HG03520 (cell line): ENCODE data around the gene OIT3.

ENCODE experiments used
- ATAC-seq: cut with Tn5 transposase; IDR thresholded peaks from one replicate; pipeline ENCODE4 v1.9.1; 2021; ENCODE audit warnings: mild to moderate bottlenecking, moderate library complexity; ENCODE audit not compliant: unreplicated experiment

Gene OIT3

GRCh38 chr10:72893136-72893798 is at the start of gene OIT3:
Gene OIT3 (plus strand): TSS chr10:72893739. CDS start chr10:72893799, 60 bp downstream.
- no peak for ATAC-seq

- no peak for ATAC-seq
These were observed 47.3 kb upstream of the OIT3 start for GRCh38 chr10:72846238-72846637.

- ATAC-seq, result no peak
These were observed 45.9 kb upstream of the OIT3 start for GRCh38 chr10:72847681-72848080.

- no peak for ATAC-seq
These were observed 42.7 kb upstream of the OIT3 start for GRCh38 chr10:72850861-72851260.

GRCh38 chr10:72851509-72851908 is 42.0 kb upstream of the OIT3 start:
- no peak for ATAC-seq

GRCh38 chr10:72852508-72852907 is 41.0 kb upstream of the OIT3 start:
- no peak for ATAC-seq

GRCh38 chr10:72855129-72855528 is 38.4 kb upstream of the OIT3 start:
- no peak for ATAC-seq

GRCh38 chr10:72855790-72856189 is 37.7 kb upstream of the OIT3 start:
- no peak for ATAC-seq

- ATAC-seq, result no peak
These were observed 35.5 kb upstream of the OIT3 start for GRCh38 chr10:72858067-72858466.

GRCh38 chr10:72862957-72863356 is 30.6 kb upstream of the OIT3 start:
- no peak for ATAC-seq

GRCh38 chr10:72875250-72876055 is 18.1 kb upstream of the OIT3 start:
- ATAC-seq, result no peak

- no peak for ATAC-seq
These were observed 14.3 kb upstream of the OIT3 start for GRCh38 chr10:72879245-72879644.

- ATAC-seq, result no peak
These were observed 12.2 kb upstream of the OIT3 start for GRCh38 chr10:72881291-72881690.

GRCh38 chr10:72883861-72884260 is 9.7 kb upstream of the OIT3 start:
- ATAC-seq, result no peak

- no peak for ATAC-seq
These were observed 7.6 kb upstream of the OIT3 start for GRCh38 chr10:72885953-72886352.

GRCh38 chr10:72886621-72887020 is 6.9 kb upstream of the OIT3 start:
- ATAC-seq, result no peak

GRCh38 chr10:72887043-72887442 is 6.5 kb upstream of the OIT3 start:
- no peak for ATAC-seq

- ATAC-seq, result no peak
These were observed 5.3 kb upstream of the OIT3 start for GRCh38 chr10:72888151-72888638.

GRCh38 chr10:72889391-72889831 is 4.1 kb upstream of the OIT3 start:
- ATAC-seq, result no peak

GRCh38 chr10:72890086-72890485 is 3.5 kb upstream of the OIT3 start:
- no peak for ATAC-seq

- ATAC-seq, result no peak
These were observed 1.8 kb downstream of the OIT3 start for GRCh38 chr10:72895236-72895850.

GRCh38 chr10:72898616-72899015 is 5.1 kb downstream of the OIT3 start:
- no peak for ATAC-seq
